K562 (cell line): ENCODE results near the gene FTSJ1. TPM values are rescaled to one million over a fixed set of nuclear protein-coding genes. Genes with fewer than 3 reads are reported as not detected.

Experiments used
- ATAC-seq: fragments of 200-7000 bp; cut with Tn5 transposase; 3 replicates; pipeline ENCODE4 v1.9.1; 2020; ENCODE audit warnings: moderate library complexity
- BruUV-seq: library from RNA; stranded (reverse); fragments of 400-500 nt; replicated peaks from 2 replicates; lab custom pipeline; 2021; lab: Mats Ljungman, UMichigan
- CTCF ChIA-PET: fragments of 300-600 bp; formaldehyde crosslinking; extraction: SDS; loops from one replicate; lab custom pipeline; 2021; ENCODE audit warnings: low intra/inter-chr PET ratio; lab: Yijun Ruan, JAX
- POLR2A ChIA-PET: fragments of 300-600, 350-650 bp; sonication (Branson Sonifier 250); formaldehyde crosslinking; extraction: SDS; loops from one replicate; lab custom pipeline; 2021; ENCODE audit warnings: antibody characterized with exemption, inconsistent platforms; lab: Yijun Ruan, JAX
- DNase-seq, 4 experiments: peaks; one replicate each; pipeline versions ENCODE4 v3.0.0 to v3.0.0-alpha.2; 2011 to 2018; ENCODE audit warnings: low spot score in 3 of 4, mixed read lengths in 3 of 4; ENCODE audit errors: extremely low read depth in 1 of 4
- FAIRE-seq: peaks from 2 replicates; lab custom pipeline; 2011; peaks lifted over from hg19 to GRCh38; lab: Jason Lieb, UNC
- H2AFZ ChIP-seq: 2 replicates; pipeline ENCODE4 v1.6.0; 2011; ENCODE audit warnings: low read depth, low read length, control low read depth, inconsistent platforms
- H3K27ac ChIP-seq: fragments of 200-600 bp; 3 replicates; pipeline ENCODE4 v1.8.0; 2011; ENCODE audit warnings: low read depth, mild to moderate bottlenecking, control low read depth, inconsistent platforms, low read length, moderate library complexity, mixed read lengths; ENCODE audit errors: extremely low read depth
- H3K27me3 ChIP-seq, 2 experiments: fragments of 300-600 bp in 1 of 2; 2 replicates in 1 of 2; 3 replicates in 1 of 2; pipeline versions ENCODE4 v1.6.0 to v1.8.0; 2011; ENCODE audit warnings: inconsistent platforms in 2 of 2, low read length in 2 of 2, mild to moderate bottlenecking in 1 of 2, mixed read lengths in 1 of 2, moderate library complexity in 1 of 2; ENCODE audit not compliant: control insufficient read depth in 2 of 2, insufficient read depth in 2 of 2
- H3K36me3 ChIP-seq: fragments of 300-600 bp; 3 replicates; pipeline ENCODE4 v1.8.0; 2011; ENCODE audit warnings: mild to moderate bottlenecking, low read length, inconsistent platforms; ENCODE audit not compliant: control insufficient read depth, insufficient read depth
- H3K4me1 ChIP-seq, 2 experiments: fragments of 200-600 bp in 1 of 2; replicated peaks in 1 of 2; 2 replicates in 1 of 2; 3 replicates in 1 of 2; pipeline versions ENCODE4 v1.5.1 to v1.8.0; 2011; ENCODE audit warnings: inconsistent platforms in 2 of 2, low read length in 2 of 2, mild to moderate bottlenecking in 1 of 2, mixed read lengths in 1 of 2, moderate library complexity in 1 of 2; ENCODE audit not compliant: control insufficient read depth in 2 of 2, insufficient read depth in 2 of 2
- H3K4me2 ChIP-seq: 2 replicates; pipeline ENCODE4 v1.6.1; 2011; ENCODE audit warnings: low read length, control low read depth, inconsistent platforms, mixed read lengths; ENCODE audit not compliant: insufficient read depth
- H3K4me3 ChIP-seq: fragments of 200-600 bp; sonication (generic), shearing (Covaris generic); 2 replicates; pipeline ENCODE4 v1.5.1; 2016; ENCODE audit warnings: control low read depth, inconsistent platforms
- H3K79me2 ChIP-seq: fragments of 200-600 bp; 3 replicates; pipeline ENCODE4 v1.8.0; 2011; ENCODE audit warnings: low read length, inconsistent platforms; ENCODE audit not compliant: control insufficient read depth, insufficient read depth
- H3K9ac ChIP-seq, 2 experiments: 2 replicates each; pipeline versions ENCODE4 v1.6.0 to v1.6.1; 2011; ENCODE audit warnings: low read depth in 2 of 2, low read length in 2 of 2, control low read depth in 1 of 2, inconsistent platforms in 1 of 2, mild to moderate bottlenecking in 1 of 2, mixed read lengths in 1 of 2; ENCODE audit not compliant: insufficient read depth in 1 of 2
- H3K9me1 ChIP-seq: one replicate; pipeline ENCODE4 v1.6.0; 2011; ENCODE audit warnings: inconsistent platforms, mild to moderate bottlenecking, low read length, moderate library complexity; ENCODE audit not compliant: control insufficient read depth, insufficient read depth
- H3K9me3 ChIP-seq: replicated peaks from 2 replicates; pipeline ENCODE4 v1.5.1; 2011; ENCODE audit warnings: low read depth, low read length, inconsistent platforms; ENCODE audit not compliant: control insufficient read depth, insufficient read depth
- H4K20me1 ChIP-seq: replicated peaks from 2 replicates; pipeline ENCODE4 v1.6.1; 2011; ENCODE audit warnings: low read length, inconsistent platforms, mixed read lengths; ENCODE audit not compliant: control insufficient read depth, insufficient read depth
- HNRNPLL ChIP-seq: fragments of 200-400 bp; formaldehyde crosslinking; IDR thresholded peaks from 2 replicates; pipeline ENCODE4 v1.6.1; 2017; ENCODE audit warnings: low read length, low read depth, mild to moderate bottlenecking; ENCODE audit not compliant: poor library complexity, severe bottlenecking
- RBBP5 ChIP-seq: fragments of 200-600 bp; sonication (generic); IDR thresholded peaks from 2 replicates; pipeline ENCODE4 v1.6.1; 2012; ENCODE audit warnings: borderline replicate concordance, mild to moderate bottlenecking, low read length, control low read depth, inconsistent platforms; ENCODE audit not compliant: insufficient read depth, poor library complexity, severe bottlenecking
- SMARCA5 ChIP-seq: fragments of 450-650 bp; IDR thresholded peaks from 2 replicates; pipeline ENCODE4 v1.6.1; 2016
- TEAD2 ChIP-seq: fragments of 450-650 bp; IDR thresholded peaks from 2 replicates; pipeline ENCODE4 v1.6.1; 2016; ENCODE audit warnings: missing genetic modification characterization, control low read depth, missing compliant biosample characterization
- ZBTB1 ChIP-seq: sonication (generic); formaldehyde crosslinking; IDR thresholded peaks from 2 replicates; pipeline ENCODE4 v1.8.1; 2023; ENCODE audit warnings: missing genetic modification reagents, low read depth, mild to moderate bottlenecking, borderline replicate concordance
- ZNF668 ChIP-seq: fragments of 250-450 bp; sonication (Bioruptor Pico); IDR thresholded peaks from 2 replicates; pipeline ENCODE4 v1.8.0; 2022; ENCODE audit warnings: mild to moderate bottlenecking, inconsistent platforms
- WGBS: fragments of 100-300 bp; shearing (Covaris generic); methylation state at CpG from one replicate; pipeline ENCODE4 v1.1.6; 2016; ENCODE audit warnings: low coverage, mixed read lengths; ENCODE audit not compliant: insufficient coverage; ENCODE audit errors: missing lambda C conversion rate; 5-methylcytosine and 5-hydroxymethylcytosine counted together
- in situ Hi-C: fragments of 300-500 bp; cut with MboI; formaldehyde crosslinking; loops from 4 replicates; pipeline ENCODE4 v1.15.0; 2018; ENCODE audit warnings: inconsistent platforms, mixed read lengths
- intact Hi-C: fragments of 100-400 bp; cut with micrococcal nuclease; formaldehyde crosslinking; loops from 2 replicates; pipeline ENCODE4 v1.14.2; 2022
- polyA plus RNA-seq, 8 experiments: library from polyadenylated mRNA; depleted of rRNA in 4 of 8; stranded (reverse) in 5 of 8; unstranded in 3 of 8; fragments of >200 nt; fragmentation: Nextera tagmentation in 2 of 8; fragmentation: Illumina TruSeq in 1 of 8; extraction: Ambion mirVana in 2 of 8; extraction: Trizol in 1 of 8; gene quantifications; 2 replicates each; pipeline versions ENCODE4 v1.2.1 to v1.2.3, GENCODE V29; 2011 to 2014; ENCODE audit warnings: inconsistent platforms in 1 of 8, missing spikeins in 1 of 8
- total RNA-seq, 7 experiments: library from RNA; depleted of rRNA in 6 of 7; stranded (reverse); fragments of >200 nt in 6 of 7; fragmentation: Illumina TruSeq in 2 of 7; extraction: Trizol in 2 of 7; gene quantifications; 2 replicates each; pipeline versions ENCODE4 v1.2.1 to v1.2.3, GENCODE V29; 2011 to 2021; ENCODE audit warnings: low replicate concordance in 1 of 7

The FTSJ1 gene
- total and polyA plus RNA-seq, 9 of the 15 experiments (the other 6 are each of a cell fraction or from before 2014, with no cell fraction given): 12.2 to 95.6 (median 71.6) TPM

GRCh38 chrX:48522291-48522690 is 46.3 kb downstream of the FTSJ1 start:
- CTCF ChIA-PET: no interaction called here
- Histone ChIP-seq H4K20me1 (no peaks in the 10 kb centered on the region; the same call in 1 of the 2 replicates), H3K9me3 (no peaks in the 10 kb centered on the region), H2AFZ (peak overlapping the region; percentile 74; the same call in 1 of the 2 replicates), H3K4me1 (peaks cover 9 to 12% of the 10 kb centered on the region in 2 experiments; a peak in 3 of 5 replicates), H3K27ac (peak overlapping the region; percentile 65), H3K9me1 (peaks cover 3% of the 10 kb centered on the region), H3K27me3 (no peaks in the 10 kb centered on the region), H3K79me2 (peaks cover 32% of the 10 kb centered on the region), H3K4me3 (peak overlapping the region; percentile 60), H3K4me2 (peak overlapping the region; percentile 97), H3K36me3 (peaks cover 36% of the 10 kb centered on the region; the same call in 2 of the 3 replicates), H3K9ac (peak overlapping the region; percentile 89 to 99)
- POLR2A ChIA-PET: interaction anchor here (0.6 to 1.9 kb wide), 5 partner anchors 9 to 51 kb away, joined by 3 to 12 read pairs (median 3); partner anchors contain the start of gene TBC1D25
- TSS peak; percentile 76 for BruUV-seq
- TF ChIP-seq ZNF668 (no peak), ZBTB1 (CRISPR knock-in tag) (no peak), SMARCA5 (no peak), HNRNPLL (no peak), TEAD2 (tag) (no peak), RBBP5 (peak; percentile 19)
- FAIRE-seq (no peak), DNase-seq (peak in 2 of 4 experiments; percentile 31 to 40), ATAC-seq (no peak)
- in situ Hi-C loops: no loop called here
- WGBS: 0% methylated on average over 9 of the region's 10 CpGs
- intact Hi-C loops: loop anchor here (10.0 kb wide), 1 partner anchor 53 kb away; the partner anchor contains the start of gene RBM3
